BE2C (cell line): ENCODE measurements around the gene AKAP14.
"Not testable (repeated sequence)": the region's sequence is repeated elsewhere in the genome, so short reads cannot be mapped to it uniquely, and the experiment has no call there.

ENCODE experiments used
- DNase-seq: peaks from one replicate; pipeline ENCODE4 v3.0.0-alpha.2; 2020
- H3K27me3 ChIP-seq: fragments of 250-450 bp; sonication (Bioruptor Pico); 2 replicates; pipeline ENCODE4 v1.5.1; 2020; ENCODE audit warnings: mild to moderate bottlenecking
- H3K36me3 ChIP-seq: fragments of 250-450 bp; sonication (Bioruptor Pico); 2 replicates; pipeline ENCODE4 v1.5.1; 2020; ENCODE audit warnings: mild to moderate bottlenecking
- H3K4me1 ChIP-seq: fragments of 250-450 bp; sonication (Bioruptor Pico); 2 replicates; pipeline ENCODE4 v1.5.1; 2020
- H3K4me3 ChIP-seq: 2 replicates; pipeline ENCODE4 v1.5.1; 2011; ENCODE audit warnings: low read depth, low read length
- H3K9me3 ChIP-seq: fragments of 250-450 bp; sonication (Bioruptor Pico); 2 replicates; pipeline ENCODE4 v1.5.1; 2020
- TF ChIP-seq, protein P1 (sequence below): IDR thresholded peaks from 2 replicates; pipeline ENCODE4 v1.5.1; 2012; ENCODE audit warnings: mild to moderate bottlenecking, low read depth, low read length

Gene AKAP14

DNA sequence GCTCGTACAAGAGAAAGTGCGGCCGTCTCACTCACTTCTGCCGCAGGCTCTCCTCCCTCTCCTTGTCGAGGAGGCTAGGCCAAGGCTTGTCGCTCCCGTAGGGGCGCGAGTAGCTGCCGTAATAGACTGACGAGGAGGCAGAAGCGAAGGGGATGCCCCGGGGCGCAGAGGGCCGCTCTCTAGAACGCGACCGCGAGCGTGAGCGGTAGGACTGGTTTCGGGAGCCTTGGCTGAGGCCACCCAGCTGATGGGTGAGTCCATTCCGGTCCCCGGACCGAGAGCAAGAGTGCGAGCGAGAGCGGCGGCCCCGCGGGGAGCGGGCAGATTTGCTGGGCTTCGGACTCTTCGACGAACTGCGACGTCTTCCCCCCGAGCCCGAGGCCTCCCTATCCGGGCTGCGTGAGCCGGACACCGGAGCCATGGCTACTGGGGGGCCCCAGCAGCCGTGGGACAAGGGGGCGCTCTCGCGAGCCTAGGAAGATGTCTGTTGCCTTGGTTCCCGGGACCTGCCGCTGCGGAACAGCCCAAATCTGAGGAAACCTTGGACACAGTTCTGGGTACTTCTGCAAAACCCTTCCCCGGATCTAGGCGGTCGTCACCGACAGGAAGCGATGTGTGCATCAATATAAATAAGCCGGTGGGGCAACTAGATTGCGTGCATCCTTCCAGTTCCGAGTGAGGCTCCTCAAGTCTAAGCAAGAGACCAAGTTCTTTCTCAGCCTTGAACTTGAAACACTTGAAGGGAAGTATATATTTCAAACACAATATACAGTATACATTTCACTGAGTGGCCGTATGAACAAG, 47.7 kb downstream of the AKAP14 start, which contains the start of gene NKAP:
TSS of gene NKAP (minus strand) at position 567 of the 804 bp plus-strand sequence. CDS start at position 421, 146 bp downstream.
- H3K27me3 ChIP-seq, result no peaks in the 10 kb centered on the region
- peak within 1 kb of the TSS; percentile 71 for H3K4me3 ChIP-seq
- no peaks in the 10 kb centered on the region for H3K36me3 ChIP-seq
- TF ChIP-seq, protein P1, sequence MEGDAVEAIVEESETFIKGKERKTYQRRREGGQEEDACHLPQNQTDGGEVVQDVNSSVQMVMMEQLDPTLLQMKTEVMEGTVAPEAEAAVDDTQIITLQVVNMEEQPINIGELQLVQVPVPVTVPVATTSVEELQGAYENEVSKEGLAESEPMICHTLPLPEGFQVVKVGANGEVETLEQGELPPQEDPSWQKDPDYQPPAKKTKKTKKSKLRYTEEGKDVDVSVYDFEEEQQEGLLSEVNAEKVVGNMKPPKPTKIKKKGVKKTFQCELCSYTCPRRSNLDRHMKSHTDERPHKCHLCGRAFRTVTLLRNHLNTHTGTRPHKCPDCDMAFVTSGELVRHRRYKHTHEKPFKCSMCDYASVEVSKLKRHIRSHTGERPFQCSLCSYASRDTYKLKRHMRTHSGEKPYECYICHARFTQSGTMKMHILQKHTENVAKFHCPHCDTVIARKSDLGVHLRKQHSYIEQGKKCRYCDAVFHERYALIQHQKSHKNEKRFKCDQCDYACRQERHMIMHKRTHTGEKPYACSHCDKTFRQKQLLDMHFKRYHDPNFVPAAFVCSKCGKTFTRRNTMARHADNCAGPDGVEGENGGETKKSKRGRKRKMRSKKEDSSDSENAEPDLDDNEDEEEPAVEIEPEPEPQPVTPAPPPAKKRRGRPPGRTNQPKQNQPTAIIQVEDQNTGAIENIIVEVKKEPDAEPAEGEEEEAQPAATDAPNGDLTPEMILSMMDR, result no peak
- H3K9me3 ChIP-seq, result no peaks in the 10 kb centered on the region
- peak; percentile 76 for DNase-seq
- H3K4me1 ChIP-seq, result no peaks in the 10 kb centered on the region

DNA sequence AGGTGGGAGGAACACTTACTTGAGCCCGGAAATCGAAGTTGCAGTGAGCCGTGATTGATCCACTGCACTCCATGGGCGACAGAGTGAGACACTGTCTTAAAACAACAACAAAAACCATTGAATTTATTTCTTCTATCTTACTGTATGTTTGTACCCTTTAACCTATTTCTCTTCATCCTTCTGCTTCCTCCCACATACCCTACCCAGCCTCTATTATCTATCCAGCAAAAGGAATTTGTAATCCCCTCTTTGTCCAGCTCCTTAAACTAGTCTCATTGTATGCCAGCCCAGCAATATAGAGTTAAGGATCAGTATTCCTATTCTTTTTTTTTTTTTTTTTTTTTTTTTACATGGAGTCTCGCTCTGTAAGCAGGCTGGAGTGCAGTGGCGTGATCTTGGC, 49.8 kb downstream of the AKAP14 start:
- H3K9me3 ChIP-seq, result no peaks in the 10 kb centered on the region
- no peaks in the 10 kb centered on the region for H3K27me3 ChIP-seq
- no peaks in the 10 kb centered on the region for H3K4me1 ChIP-seq
- no peak overlapping the region for H3K4me3 ChIP-seq
- DNase-seq, result no peak
- TF ChIP-seq, protein P1, result no peak
- no peaks in the 10 kb centered on the region for H3K36me3 ChIP-seq

DNA sequence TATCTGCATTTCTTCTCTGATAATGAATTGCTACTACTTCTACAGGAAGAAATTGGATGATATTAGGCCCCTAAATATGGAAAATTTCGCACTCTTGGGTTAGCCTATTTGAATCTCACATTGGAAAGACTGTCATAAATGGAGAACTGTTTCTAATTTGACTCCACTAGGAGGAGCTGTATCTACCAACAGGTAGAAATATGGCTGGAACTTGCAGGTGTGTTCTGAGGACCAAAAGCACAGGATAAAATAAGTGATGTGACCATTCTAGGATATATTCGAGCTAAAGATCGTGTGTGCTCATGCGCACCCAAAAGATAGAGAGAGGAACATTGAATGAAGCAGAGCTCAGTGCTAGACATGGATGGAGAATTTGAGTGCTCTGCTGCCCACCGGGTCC, 52.7 kb downstream of the AKAP14 start:
- H3K9me3 ChIP-seq, result no peaks in the 10 kb centered on the region
- no peaks in the 10 kb centered on the region for H3K36me3 ChIP-seq
- H3K4me1 ChIP-seq, result no peaks in the 10 kb centered on the region
- no peaks in the 10 kb centered on the region for H3K27me3 ChIP-seq
- no peak for DNase-seq
- TF ChIP-seq, protein P1, result peak; percentile 33
- no peak overlapping the region for H3K4me3 ChIP-seq

DNA sequence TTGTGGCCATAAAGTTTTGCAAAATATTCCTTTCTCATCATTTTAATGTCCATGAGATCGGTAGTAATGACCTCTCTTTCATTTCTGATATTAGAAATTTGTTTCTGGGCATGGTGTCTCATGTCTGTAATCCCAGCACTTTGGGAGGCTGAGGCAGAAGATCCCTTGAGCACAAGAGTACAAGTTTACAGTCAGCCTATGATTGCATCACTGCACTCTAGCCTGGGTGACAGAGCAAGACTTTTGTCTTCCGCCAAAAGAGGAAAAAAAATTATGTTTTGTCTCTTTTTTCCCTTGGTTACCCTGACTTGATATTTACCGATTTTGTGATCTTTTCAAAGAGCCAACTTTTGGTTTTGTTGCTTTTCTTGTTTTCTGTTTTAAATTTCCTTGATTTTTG, 58.7 kb downstream of the AKAP14 start:
- H3K36me3 ChIP-seq, result no peaks in the 10 kb centered on the region
- H3K9me3 ChIP-seq, result no peaks in the 10 kb centered on the region
- DNase-seq, result no peak
- no peaks in the 10 kb centered on the region for H3K4me1 ChIP-seq
- no peaks in the 10 kb centered on the region for H3K27me3 ChIP-seq
- TF ChIP-seq, protein P1, result no peak
- no peak overlapping the region for H3K4me3 ChIP-seq

DNA sequence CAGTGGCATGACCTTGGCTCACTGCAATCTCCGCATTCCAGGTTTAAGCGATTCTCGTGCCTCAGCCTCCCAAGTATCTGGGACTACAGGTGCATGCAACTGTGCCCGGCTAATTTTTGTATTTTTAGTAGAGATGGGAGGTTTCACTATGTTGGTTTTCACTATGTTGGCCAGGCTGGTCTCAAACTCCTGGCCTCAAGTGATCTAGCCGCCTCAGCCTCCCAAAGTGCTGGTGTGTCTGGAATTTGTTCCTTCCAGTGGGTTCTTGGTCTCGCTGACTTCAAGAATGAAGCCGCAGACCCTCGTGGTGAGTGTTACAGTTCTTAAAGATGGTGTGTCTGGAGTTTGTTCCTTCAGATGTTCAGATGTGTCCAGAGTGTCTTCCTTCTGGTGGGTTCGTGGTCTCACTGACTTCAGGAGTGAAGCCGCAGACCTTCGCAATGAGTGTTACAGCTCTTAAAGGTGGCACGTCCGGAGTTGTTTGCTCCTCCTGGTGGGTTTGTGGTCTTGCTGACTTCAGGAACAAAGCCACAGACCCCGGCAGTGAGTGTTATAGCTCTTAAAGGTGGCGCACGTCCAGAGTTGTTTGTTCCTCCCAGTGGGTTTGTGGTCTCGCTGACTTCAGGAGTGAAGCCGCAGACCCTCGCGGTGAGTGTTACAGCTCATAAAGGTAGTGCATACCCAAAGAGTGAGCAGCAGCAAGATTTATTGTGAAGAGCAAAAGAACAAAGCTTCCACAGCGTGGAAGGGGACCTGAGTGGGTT, 60.3 kb downstream of the AKAP14 start:
- H3K9me3 ChIP-seq, H3K4me1 ChIP-seq: not testable (repeated sequence)

DNA sequence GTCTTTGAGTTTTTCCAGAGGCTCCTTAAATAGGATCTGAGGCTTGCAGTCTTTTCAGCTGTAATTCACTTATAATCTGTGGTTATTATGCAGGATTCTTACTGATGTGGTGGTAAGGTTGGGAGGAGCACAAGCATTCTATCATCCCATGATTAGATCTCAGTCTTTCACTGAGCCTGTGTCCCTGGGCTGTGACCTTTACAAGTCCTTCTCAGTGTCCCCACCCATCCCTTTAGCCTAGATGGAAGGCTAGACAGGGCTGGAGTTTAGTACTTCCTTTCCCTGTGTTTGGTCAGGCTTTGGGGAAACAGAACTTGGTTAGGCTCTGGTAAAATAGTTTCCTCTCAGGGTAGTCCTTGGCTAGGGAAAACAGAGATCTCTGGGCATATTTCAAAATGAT, 64.9 kb downstream of the AKAP14 start:
- TF ChIP-seq, protein P1, result no peak
- Histone ChIP-seq H3K9me3 (no peaks in the 10 kb centered on the region), H3K27me3 (no peaks in the 10 kb centered on the region), H3K4me1 (no peaks in the 10 kb centered on the region), H3K4me3 (no peak overlapping the region), H3K36me3 (no peaks in the 10 kb centered on the region)
- no peak for DNase-seq

More for the DNA sequence above, 60.3 kb downstream of the AKAP14 start:
- not testable (repeated sequence) for H3K4me3 ChIP-seq, H3K27me3 ChIP-seq, DNase-seq, H3K36me3 ChIP-seq

DNA sequence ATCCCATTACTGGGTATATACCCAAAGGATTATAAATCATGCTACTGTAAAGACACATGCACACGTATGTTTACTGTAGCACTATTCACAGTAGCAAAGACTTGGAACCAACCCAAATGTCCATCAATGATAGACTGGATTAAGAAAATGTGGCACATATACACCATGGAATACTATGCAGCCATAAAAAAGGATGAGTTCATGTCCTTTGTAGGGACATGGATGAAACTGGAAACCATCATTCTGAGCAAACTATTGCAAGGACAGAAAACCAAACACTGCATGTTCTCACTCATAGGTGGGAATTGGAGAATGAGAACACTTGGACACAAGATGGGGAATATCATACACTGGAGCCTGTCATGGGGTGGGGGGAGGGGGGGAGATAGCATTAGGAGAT, 71.1 kb downstream of the AKAP14 start:
- not testable (repeated sequence) for H3K4me1 ChIP-seq, H3K27me3 ChIP-seq, H3K36me3 ChIP-seq, H3K4me3 ChIP-seq, DNase-seq, H3K9me3 ChIP-seq
